ENCODE measurements around the gene HTR5A.
A peak's percentile ranks its signal among the peaks of the same experiment; 100 is the strongest.

The HTR5A gene

GRCh38 chr7:155073922-155074321, 3.8 kb downstream of the HTR5A start:
- TF ChIP-seq CTCF (IDR thresholded peaks at IDR 0.05; ENCODE audit: borderline replicate concordance, extremely low read depth, low read length, poor library complexity, severe bottlenecking) = no peak
- no peak for TF ChIP-seq EZH2 (IDR thresholded peaks at IDR 0.05; ENCODE audit: borderline replicate concordance, low read depth, low read length, severe bottlenecking)
- no peak overlapping the region for H3K9ac ChIP-seq (ENCODE audit: low read depth, low read length)
- H3K4me2 ChIP-seq (ENCODE audit: insufficient read depth, low read length) = no peak overlapping the region
- no peak for ATAC-seq (ENCODE audit: insufficient read depth, low read depth)
- no peaks in the 10 kb centered on the region for H3K36me3 ChIP-seq (ENCODE audit: insufficient read depth, low read length)
- peaks cover 4% of the 10 kb centered on the region for H3K27me3 ChIP-seq (ENCODE audit: insufficient read depth, low read length, poor library complexity)
- peaks cover 16% of the 10 kb centered on the region for H4K20me1 ChIP-seq (ENCODE audit: insufficient read depth, low read length)
- DNase-seq = no peak
- peaks cover 6% of the 10 kb centered on the region for H3K4me1 ChIP-seq (ENCODE audit: insufficient read depth, low read length)
- H3K9me3 ChIP-seq (ENCODE audit: insufficient read depth, low read length, severe bottlenecking) = no peaks in the 10 kb centered on the region
- no peak overlapping the region for H3K4me3 ChIP-seq (ENCODE audit: low read depth in 1 of 2, low read length in 2 of 2)
- H3K27ac ChIP-seq (ENCODE audit: low read length) = no peak overlapping the region
- no peak overlapping the region for H2AFZ ChIP-seq (ENCODE audit: low read depth, low read length)
- no peaks in the 10 kb centered on the region for H3K79me2 ChIP-seq (ENCODE audit: insufficient read depth, low read length)

- H2AFZ ChIP-seq (ENCODE audit: low read depth, low read length) = no peak overlapping the region
- H3K4me1 ChIP-seq (ENCODE audit: insufficient read depth, low read length) = peaks cover 13% of the 10 kb centered on the region
- ATAC-seq (ENCODE audit: insufficient read depth, low read depth) (no peak), DNase-seq (no peak)
- H3K79me2 ChIP-seq (ENCODE audit: insufficient read depth, low read length) = no peaks in the 10 kb centered on the region
- H3K9me3 ChIP-seq (ENCODE audit: insufficient read depth, low read length, severe bottlenecking) = no peaks in the 10 kb centered on the region
- H3K27ac ChIP-seq (ENCODE audit: low read length) = no peak overlapping the region
- no peaks in the 10 kb centered on the region for H4K20me1 ChIP-seq (ENCODE audit: insufficient read depth, low read length)
- no peak overlapping the region for H3K4me3 ChIP-seq (ENCODE audit: low read depth in 1 of 2, low read length in 2 of 2)
- no peaks in the 10 kb centered on the region for H3K27me3 ChIP-seq (ENCODE audit: insufficient read depth, low read length, poor library complexity)
- H3K4me2 ChIP-seq (ENCODE audit: insufficient read depth, low read length) = no peak overlapping the region
- TF ChIP-seq EZH2 (IDR thresholded peaks at IDR 0.05; ENCODE audit: borderline replicate concordance, low read depth, low read length, severe bottlenecking) (no peak), CTCF (IDR thresholded peaks at IDR 0.05; ENCODE audit: borderline replicate concordance, extremely low read depth, low read length, poor library complexity, severe bottlenecking) (no peak)
- H3K36me3 ChIP-seq (ENCODE audit: insufficient read depth, low read length) = no peaks in the 10 kb centered on the region
- H3K9ac ChIP-seq (ENCODE audit: low read depth, low read length) = no peak overlapping the region
Observed at GRCh38 chr7:155084021-155084420, 13.9 kb downstream of the HTR5A start.

GRCh38 chr7:155084969-155085368, 14.8 kb downstream of the HTR5A start:
- H3K4me2 ChIP-seq (ENCODE audit: insufficient read depth, low read length) = no peak overlapping the region
- H3K27me3 ChIP-seq (ENCODE audit: insufficient read depth, low read length, poor library complexity) = no peaks in the 10 kb centered on the region
- H3K27ac ChIP-seq (ENCODE audit: low read length) = peak overlapping the region; percentile 46; the same call in 1 of the 2 replicates
- H3K9ac ChIP-seq (ENCODE audit: low read depth, low read length) = no peak overlapping the region
- peak; percentile 68 for ATAC-seq (ENCODE audit: insufficient read depth, low read depth)
- no peak overlapping the region for H3K4me3 ChIP-seq (ENCODE audit: low read depth in 1 of 2, low read length in 2 of 2)
- no peak overlapping the region for H2AFZ ChIP-seq (ENCODE audit: low read depth, low read length)
- peaks cover 13% of the 10 kb centered on the region for H3K4me1 ChIP-seq (ENCODE audit: insufficient read depth, low read length)
- no peaks in the 10 kb centered on the region for H3K36me3 ChIP-seq (ENCODE audit: insufficient read depth, low read length)
- H4K20me1 ChIP-seq (ENCODE audit: insufficient read depth, low read length) = no peaks in the 10 kb centered on the region
- no peak for TF ChIP-seq CTCF (IDR thresholded peaks at IDR 0.05; ENCODE audit: borderline replicate concordance, extremely low read depth, low read length, poor library complexity, severe bottlenecking)
- no peak for TF ChIP-seq EZH2 (IDR thresholded peaks at IDR 0.05; ENCODE audit: borderline replicate concordance, low read depth, low read length, severe bottlenecking)
- H3K79me2 ChIP-seq (ENCODE audit: insufficient read depth, low read length) = no peaks in the 10 kb centered on the region
- no peak for DNase-seq
- no peaks in the 10 kb centered on the region for H3K9me3 ChIP-seq (ENCODE audit: insufficient read depth, low read length, severe bottlenecking)

- H3K4me2 ChIP-seq (ENCODE audit: insufficient read depth, low read length) = no peak overlapping the region
- ATAC-seq (ENCODE audit: insufficient read depth, low read depth) = peak; percentile 69
- no peak overlapping the region for H2AFZ ChIP-seq (ENCODE audit: low read depth, low read length)
Observed at GRCh38 chr7:155090684-155091083, 20.6 kb downstream of the HTR5A start.

More at GRCh38 chr7:155090684-155091083, 20.6 kb downstream of the HTR5A start:
- Histone ChIP-seq H3K9me3 (ENCODE audit: insufficient read depth, low read length, severe bottlenecking) (no peaks in the 10 kb centered on the region), H3K4me3 (ENCODE audit: low read depth in 1 of 2, low read length in 2 of 2) (no peak overlapping the region), H3K27ac (ENCODE audit: low read length) (peak overlapping the region; percentile 48), H3K36me3 (ENCODE audit: insufficient read depth, low read length) (no peaks in the 10 kb centered on the region), H3K27me3 (ENCODE audit: insufficient read depth, low read length, poor library complexity) (no peaks in the 10 kb centered on the region), H3K9ac (ENCODE audit: low read depth, low read length) (no peak overlapping the region), H4K20me1 (ENCODE audit: insufficient read depth, low read length) (no peaks in the 10 kb centered on the region), H3K4me1 (ENCODE audit: insufficient read depth, low read length) (peaks cover 48% of the 10 kb centered on the region), H3K79me2 (ENCODE audit: insufficient read depth, low read length) (no peaks in the 10 kb centered on the region)
- TF ChIP-seq CTCF (IDR thresholded peaks at IDR 0.05; ENCODE audit: borderline replicate concordance, extremely low read depth, low read length, poor library complexity, severe bottlenecking) (no peak), EZH2 (IDR thresholded peaks at IDR 0.05; ENCODE audit: borderline replicate concordance, low read depth, low read length, severe bottlenecking) (no peak)
- DNase-seq = peak; percentile 46
